Measurements from ENCODE around the gene SFMBT1.

Gene SFMBT1

GRCh38 chr3:53045518-53046170 is at the start of gene SFMBT1 (continued):
- peak; percentile 44; the same call in 1 of the 2 replicates for TF ChIP-seq KLF9 (tag by site-specific recombination; IDR thresholded peaks at IDR 0.05; ENCODE audit: low read depth)
- no peak for TF ChIP-seq ZNF513 (tag by site-specific recombination; IDR thresholded peaks at IDR 0.05)
- peak; percentile 70 for TF ChIP-seq ZBTB26 (tag by site-specific recombination; optimal IDR thresholded peaks at IDR 0.05)
- no peak for TF ChIP-seq ZNF580 (tag by site-specific recombination; IDR thresholded peaks at IDR 0.05)
- TF ChIP-seq ZNF324 (tag by site-specific recombination; IDR thresholded peaks at IDR 0.05) = no peak
- TF ChIP-seq ZNF214 (tag by site-specific recombination; IDR thresholded peaks at IDR 0.05; ENCODE audit: borderline replicate concordance) = no peak
- TF ChIP-seq ZNF148 (tag by site-specific recombination; IDR thresholded peaks at IDR 0.05; ENCODE audit: borderline replicate concordance) = no peak
- TF ChIP-seq ZFP3 (tag by site-specific recombination; IDR thresholded peaks at IDR 0.05; ENCODE audit: low read depth) = no peak
- TF ChIP-seq ZNF398 (tag by site-specific recombination; IDR thresholded peaks at IDR 0.05) = peak; percentile 28; the same call in 1 of the 2 replicates
- TF ChIP-seq ZNF394 (tag by site-specific recombination; IDR thresholded peaks at IDR 0.05; ENCODE audit: borderline replicate concordance) = no peak
- no peak for TF ChIP-seq EGR2 (tag by site-specific recombination; IDR thresholded peaks at IDR 0.05; ENCODE audit: low read depth)
- no peak for TF ChIP-seq ZBTB6 (tag by site-specific recombination; IDR thresholded peaks at IDR 0.05)
- no peak for TF ChIP-seq ZNF704 (tag by site-specific recombination; IDR thresholded peaks at IDR 0.05)
- TF ChIP-seq ZNF660 (tag by site-specific recombination; IDR thresholded peaks at IDR 0.05) = no peak
- TF ChIP-seq ZBTB1 (tag by site-specific recombination; IDR thresholded peaks at IDR 0.05) = no peak
- TF ChIP-seq ZNF670 (tag by site-specific recombination; IDR thresholded peaks at IDR 0.05; ENCODE audit: low read depth) = no peak
- no peak for TF ChIP-seq ZNF639 (tag by site-specific recombination; IDR thresholded peaks at IDR 0.05)
- no peak for TF ChIP-seq ZNF658 (tag by site-specific recombination; IDR thresholded peaks at IDR 0.05)
- no peak for TF ChIP-seq ZNF548 (tag by site-specific recombination; IDR thresholded peaks at IDR 0.05)
- TF ChIP-seq KLF7 (tag by site-specific recombination; IDR thresholded peaks at IDR 0.05; ENCODE audit: borderline replicate concordance) = no peak
- no peak for TF ChIP-seq MZF1 (tag by site-specific recombination; IDR thresholded peaks at IDR 0.05; ENCODE audit: borderline replicate concordance)
- no peak for TF ChIP-seq ZBTB49 (tag by site-specific recombination; IDR thresholded peaks at IDR 0.05; ENCODE audit: low read depth)
- no peak for TF ChIP-seq OVOL3 (tag by site-specific recombination; IDR thresholded peaks at IDR 0.05)
- TF ChIP-seq ZNF585B (tag by site-specific recombination; IDR thresholded peaks at IDR 0.05) = no peak
- no peak for TF ChIP-seq KLF1 (tag by site-specific recombination; IDR thresholded peaks at IDR 0.05)
- no peak for TF ChIP-seq FEZF1 (tag by site-specific recombination; IDR thresholded peaks at IDR 0.05)

Measured in HEK293 (cell line).